Limb (tissue), 2 donors: ENCODE data around the gene FAM184A.
"Not testable (repeated sequence)": the region's sequence is repeated elsewhere in the genome, so short reads cannot be mapped to it uniquely, and the experiment has no call there.

Experiments used
- DNase-seq, 2 donors: peaks; one replicate each; pipeline ENCODE4 v3.0.0-alpha.2; 2016; ENCODE audit errors: extremely low spot score in 2 of 2

FAM184A gene

GRCh38 chr6:119097815-119098361 lies 19.4 kb upstream of the FAM184A start:
- not testable (repeated sequence) for DNase-seq

- peak; percentile 67 to 68 for DNase-seq
These were observed 18.5 kb upstream of the FAM184A start for GRCh38 chr6:119096721-119097565.

GRCh38 chr6:119090256-119090655 lies 11.8 kb upstream of the FAM184A start:
- no peak for DNase-seq

- DNase-seq: no peak
These were observed 6.3 kb upstream of the FAM184A start for GRCh38 chr6:119084784-119085183.

GRCh38 chr6:119083007-119083406 lies 4.5 kb upstream of the FAM184A start:
- DNase-seq: no peak

- peak in 1 of 2 donors; percentile 51 for DNase-seq
These were observed 882 bp upstream of the FAM184A start for GRCh38 chr6:119079283-119079809.

GRCh38 chr6:119077643-119078375 lies 655 bp downstream of the FAM184A start:
- peak in 1 of 2 donors; percentile 63 for DNase-seq

GRCh38 chr6:119077391-119077642 lies 1.1 kb downstream of the FAM184A start:
- no peak for DNase-seq

GRCh38 chr6:119076576-119077390 lies 1.7 kb downstream of the FAM184A start:
- no peak for DNase-seq

GRCh38 chr6:119076173-119076572 lies 2.3 kb downstream of the FAM184A start:
- no peak for DNase-seq

- DNase-seq: no peak
These were observed 3.1 kb downstream of the FAM184A start for GRCh38 chr6:119075200-119075981.

GRCh38 chr6:119073307-119074051 lies 5.0 kb downstream of the FAM184A start:
- no peak for DNase-seq

- no peak for DNase-seq
These were observed 6.9 kb downstream of the FAM184A start for GRCh38 chr6:119071576-119071975.

GRCh38 chr6:119067091-119067490 lies 11.4 kb downstream of the FAM184A start:
- DNase-seq: no peak

GRCh38 chr6:119066517-119066916 lies 11.9 kb downstream of the FAM184A start:
- DNase-seq: no peak

- DNase-seq: peak in 1 of 2 donors; percentile 12
These were observed 12.5 kb downstream of the FAM184A start for GRCh38 chr6:119065955-119066354.

GRCh38 chr6:119065382-119065781 lies 13.1 kb downstream of the FAM184A start:
- no peak for DNase-seq

GRCh38 chr6:119063491-119063890 lies 15.0 kb downstream of the FAM184A start:
- no peak for DNase-seq

GRCh38 chr6:119061215-119061614 lies 17.2 kb downstream of the FAM184A start:
- DNase-seq: no peak
